Measurements from ENCODE around the gene NFATC2. TPM values are rescaled to one million over a fixed set of nuclear protein-coding genes. Genes with fewer than 3 reads are reported as not detected.

The NFATC2 gene
- total and polyA plus RNA-seq, 2 of the 4 experiments (the other 2 are of a cell fraction), result 0.18 to 0.38 TPM

DNA sequence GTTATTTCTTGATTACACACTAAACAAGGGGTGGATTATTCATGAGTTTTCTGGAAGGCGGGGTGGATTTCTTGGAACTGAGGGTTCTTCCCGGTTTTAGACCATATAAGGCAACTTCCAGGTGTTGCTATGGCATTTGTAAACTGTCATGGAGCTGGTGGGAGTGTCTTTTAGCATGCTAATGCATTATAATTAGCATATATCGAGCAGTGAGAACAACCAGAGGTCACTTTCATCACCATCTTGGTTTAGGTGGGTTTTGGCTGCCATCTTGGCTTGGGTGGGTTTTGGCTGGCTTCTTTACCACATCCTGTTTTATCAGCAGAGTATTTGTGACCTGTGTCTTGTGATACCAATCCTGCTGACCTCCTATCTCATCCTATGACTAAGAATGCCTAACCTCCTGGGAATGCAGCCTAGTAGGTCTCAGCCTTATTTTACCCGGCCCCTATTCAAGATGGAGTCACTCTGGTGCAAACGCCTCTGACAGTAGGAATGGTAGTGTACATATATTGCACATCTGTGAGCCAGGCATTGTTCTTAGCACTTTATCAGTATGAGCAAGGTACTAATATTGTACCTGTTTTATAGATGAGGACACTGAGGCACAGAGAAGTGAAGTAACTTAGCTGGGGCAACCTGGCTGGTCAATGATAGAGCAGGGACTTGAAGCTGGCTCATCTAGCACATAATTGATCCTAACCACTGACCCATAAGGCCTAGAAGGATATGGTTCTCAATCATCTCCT, 203.7 kb downstream of the NFATC2 start:
- peak overlapping the region; percentile 70; the same call in 1 of the 2 replicates for H3K23ac ChIP-seq (ENCODE audit: low read depth, low read length)
- H2BK120ac ChIP-seq (ENCODE audit: low read depth, low read length), result peak overlapping the region; percentile 91
- peaks cover 32% of the 10 kb centered on the region for H3K9me1 ChIP-seq (ENCODE audit: insufficient read depth, low read length)
- peak overlapping the region; percentile 88 for H4K91ac ChIP-seq (ENCODE audit: insufficient read depth, low read depth, low read length)
- no peaks in the 10 kb centered on the region for H4K20me1 ChIP-seq (ENCODE audit: insufficient read depth, low read length)
- no peak overlapping the region for H3K4me3 ChIP-seq (ENCODE audit: insufficient read depth, low read depth, low read length)
- no peak overlapping the region for H2AFZ ChIP-seq (replicated peaks; ENCODE audit: low read length, poor library complexity)
- H2BK15ac ChIP-seq (ENCODE audit: low read depth, low read length), result peak overlapping the region; percentile 97; the same call in 2 of the 3 replicates
- no peak overlapping the region for H2AK9ac ChIP-seq (replicated peaks; ENCODE audit: low read depth, low read length, poor library complexity)
- dilution Hi-C loops (cut with HindIII; ENCODE audit: low sequenced_read_pairs, unreplicated experiment), result no loop called here
- peak overlapping the region; percentile 77; the same call in 1 of the 2 replicates for H4K5ac ChIP-seq (ENCODE audit: low read depth, low read length)
- H3K9ac ChIP-seq (ENCODE audit: low read depth, low read length), result no peak overlapping the region
- peaks cover 0 to 22% of the 10 kb centered on the region in 2 experiments; a peak in 2 of 4 replicates for H3K79me1 ChIP-seq (ENCODE audit: low read depth in 1 of 2, low read length in 2 of 2)
- H3K18ac ChIP-seq (ENCODE audit: low read depth, low read length), result peak overlapping the region; percentile 84
- peak overlapping the region; percentile 18 to 88 for H4K8ac ChIP-seq (ENCODE audit: low read depth in 2 of 2, low read length in 2 of 2)
- H3K14ac ChIP-seq (replicated peaks; ENCODE audit: low read depth, low read length), result peak overlapping the region; percentile 89
- in situ Hi-C loops (cut with MboI; ENCODE audit: low sequenced_read_pairs), result no loop called here
- POLR2A ChIA-PET (ENCODE audit: unreplicated experiment), result no interaction called here
- BruUV-seq (replicated peaks), result no TSS peak
- H2AK5ac ChIP-seq (ENCODE audit: low read depth, low read length), result peak overlapping the region; percentile 88
- H3K56ac ChIP-seq (ENCODE audit: extremely low read depth, insufficient read depth, low read length), result peak overlapping the region; percentile 32; the same call in 1 of the 2 replicates
- peak overlapping the region; percentile 97 for H2BK20ac ChIP-seq (ENCODE audit: low read depth, low read length)
- intact Hi-C loops (cut with micrococcal nuclease), result no loop called here
- 0 out of 2 replicates have a peak, but pooled peaks have one; percentile 8 for TF ChIP-seq CEBPB (IDR thresholded peaks at IDR 0.05; ENCODE audit: low read depth, low read length)
- TF ChIP-seq RFX5 (IDR thresholded peaks at IDR 0.05; ENCODE audit: low read depth, low read length), result no peak
- TF ChIP-seq, protein P1, sequence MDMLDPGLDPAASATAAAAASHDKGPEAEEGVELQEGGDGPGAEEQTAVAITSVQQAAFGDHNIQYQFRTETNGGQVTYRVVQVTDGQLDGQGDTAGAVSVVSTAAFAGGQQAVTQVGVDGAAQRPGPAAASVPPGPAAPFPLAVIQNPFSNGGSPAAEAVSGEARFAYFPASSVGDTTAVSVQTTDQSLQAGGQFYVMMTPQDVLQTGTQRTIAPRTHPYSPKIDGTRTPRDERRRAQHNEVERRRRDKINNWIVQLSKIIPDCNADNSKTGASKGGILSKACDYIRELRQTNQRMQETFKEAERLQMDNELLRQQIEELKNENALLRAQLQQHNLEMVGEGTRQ (IDR thresholded peaks at IDR 0.05; ENCODE audit: low read depth, low read length), result no peak
- TF ChIP-seq RAD21 (IDR thresholded peaks at IDR 0.05; ENCODE audit: low read length), result no peak
- TF ChIP-seq NFE2L2 (IDR thresholded peaks at IDR 0.05; ENCODE audit: low read depth, low read length), result no peak
- TF ChIP-seq, protein P2, sequence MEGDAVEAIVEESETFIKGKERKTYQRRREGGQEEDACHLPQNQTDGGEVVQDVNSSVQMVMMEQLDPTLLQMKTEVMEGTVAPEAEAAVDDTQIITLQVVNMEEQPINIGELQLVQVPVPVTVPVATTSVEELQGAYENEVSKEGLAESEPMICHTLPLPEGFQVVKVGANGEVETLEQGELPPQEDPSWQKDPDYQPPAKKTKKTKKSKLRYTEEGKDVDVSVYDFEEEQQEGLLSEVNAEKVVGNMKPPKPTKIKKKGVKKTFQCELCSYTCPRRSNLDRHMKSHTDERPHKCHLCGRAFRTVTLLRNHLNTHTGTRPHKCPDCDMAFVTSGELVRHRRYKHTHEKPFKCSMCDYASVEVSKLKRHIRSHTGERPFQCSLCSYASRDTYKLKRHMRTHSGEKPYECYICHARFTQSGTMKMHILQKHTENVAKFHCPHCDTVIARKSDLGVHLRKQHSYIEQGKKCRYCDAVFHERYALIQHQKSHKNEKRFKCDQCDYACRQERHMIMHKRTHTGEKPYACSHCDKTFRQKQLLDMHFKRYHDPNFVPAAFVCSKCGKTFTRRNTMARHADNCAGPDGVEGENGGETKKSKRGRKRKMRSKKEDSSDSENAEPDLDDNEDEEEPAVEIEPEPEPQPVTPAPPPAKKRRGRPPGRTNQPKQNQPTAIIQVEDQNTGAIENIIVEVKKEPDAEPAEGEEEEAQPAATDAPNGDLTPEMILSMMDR (conservative IDR thresholded peaks at IDR 0.05; ENCODE audit: low read depth, low read length), result no peak
- peak overlapping the region; percentile 71 for H2BK5ac ChIP-seq (ENCODE audit: low read depth, low read length, poor library complexity, severe bottlenecking)
- peak; percentile 32 for ATAC-seq (ENCODE audit: low read depth)
- DNase-seq, result peak; percentile 85
- WGBS, 2 experiments (ENCODE audit: extremely low coverage in 2 of 2, insufficient read length in 1 of 2), result no CpG with 5 or more reads among the region's 5 CpGs
- H3K27me3 ChIP-seq (ENCODE audit: control insufficient read depth, insufficient read depth, low read length), result no peaks in the 10 kb centered on the region
- CTCF ChIA-PET, result no interaction called here
- peak overlapping the region; percentile 86 for H3K4ac ChIP-seq (ENCODE audit: low read depth, low read length)
- H3K27ac ChIP-seq (ENCODE audit: insufficient read depth, low read length), result peak overlapping the region; percentile 37; the same call in 1 of the 2 replicates
- H3K9me3 ChIP-seq (ENCODE audit: control insufficient read depth, insufficient read depth, low read length), result no peaks in the 10 kb centered on the region
- H3K4me2 ChIP-seq (ENCODE audit: low read depth, low read length), result no peak overlapping the region
- H3K36me3 ChIP-seq (ENCODE audit: control insufficient read depth, insufficient read depth, low read length), result no peaks in the 10 kb centered on the region
- peaks cover 25% of the 10 kb centered on the region for H3K4me1 ChIP-seq (ENCODE audit: control insufficient read depth, insufficient read depth, low read length)

All from IMR-90 (cell line).